HAP-1 (cell line): ENCODE results near the gene CSF1R.
A peak's percentile ranks its signal among the peaks of the same experiment; 100 is the strongest.

Experiments used
- DNase-seq, 2 experiments: peaks; one replicate each; pipeline ENCODE4 v3.0.0-alpha.2; 2016 to 2020; ENCODE audit warnings: low spot score in 2 of 2
- H3K27me3 ChIP-seq: fragments of 250-450 bp; sonication (Bioruptor Pico); 2 replicates; pipeline ENCODE4 v1.5.1; 2020; ENCODE audit warnings: low read depth, mild to moderate bottlenecking, moderate library complexity
- H3K36me3 ChIP-seq: fragments of 250-450 bp; sonication (Bioruptor Pico); replicated peaks from 2 replicates; pipeline ENCODE4 v1.5.1; 2020; ENCODE audit warnings: mild to moderate bottlenecking
- H3K4me1 ChIP-seq: fragments of 250-450 bp; sonication (Bioruptor Pico); 2 replicates; pipeline ENCODE4 v1.5.1; 2020; ENCODE audit warnings: mild to moderate bottlenecking
- H3K4me3 ChIP-seq: fragments of 250-450 bp; sonication (Bioruptor Pico); 2 replicates; pipeline ENCODE4 v1.5.1; 2020; ENCODE audit warnings: mild to moderate bottlenecking, moderate library complexity
- H3K9me3 ChIP-seq: fragments of 250-450 bp; sonication (Bioruptor Pico); 2 replicates; pipeline ENCODE4 v1.5.1; 2020; ENCODE audit warnings: mild to moderate bottlenecking, moderate library complexity
- in situ Hi-C: fragments of 300-500 bp; cut with MboI; formaldehyde crosslinking; loops from 3 replicates; pipeline ENCODE4 v1.14.3; 2020; ENCODE audit warnings: low sequenced_read_pairs, inconsistent platforms, mixed read lengths

The CSF1R gene

DNA sequence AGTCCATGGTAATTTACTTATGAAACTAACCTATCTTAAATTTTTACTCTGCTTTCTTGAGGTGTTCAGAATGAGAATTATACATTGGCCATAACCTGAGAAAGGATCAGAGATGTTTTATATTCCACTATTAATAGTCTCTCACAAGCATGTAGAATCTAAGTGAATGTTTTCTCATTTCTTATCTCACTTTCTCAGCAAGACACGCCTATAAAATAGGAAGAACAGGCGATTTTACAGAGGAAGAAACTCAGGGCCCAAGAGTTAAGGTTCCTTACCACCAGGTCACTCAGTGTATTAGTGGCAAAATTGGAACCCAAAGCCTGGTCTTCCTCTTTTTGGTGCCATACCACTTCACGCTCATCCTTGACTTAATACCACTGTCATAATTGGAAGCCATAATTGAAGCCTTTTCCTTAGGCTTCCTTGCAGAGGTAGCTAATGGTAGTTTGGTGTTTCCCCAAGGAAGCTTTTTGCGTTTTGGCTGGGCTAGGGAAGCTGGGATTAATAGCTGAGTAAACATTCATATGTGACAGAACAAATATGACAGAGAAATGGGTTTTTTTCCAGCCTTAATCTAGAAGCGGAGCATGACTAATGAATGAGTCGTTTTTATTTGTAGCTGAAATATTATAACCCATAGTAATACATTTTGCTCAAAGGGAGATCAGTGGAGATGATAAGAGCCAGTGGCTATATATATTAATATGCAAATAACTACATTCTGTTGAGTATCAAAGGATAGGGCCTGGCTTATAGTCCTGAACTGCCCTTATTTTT is 68.9 kb downstream of the CSF1R start:
- Histone ChIP-seq H3K4me1 (peaks cover 3% of the 10 kb centered on the region; the same call in 1 of the 2 replicates), H3K9me3 (no peaks in the 10 kb centered on the region), H3K36me3 (peaks cover 64% of the 10 kb centered on the region), H3K27me3 (no peaks in the 10 kb centered on the region), H3K4me3 (no peak overlapping the region)
- in situ Hi-C loops, result no loop called here
- DNase-seq, result peak in 1 of 2 experiments; percentile 11

DNA sequence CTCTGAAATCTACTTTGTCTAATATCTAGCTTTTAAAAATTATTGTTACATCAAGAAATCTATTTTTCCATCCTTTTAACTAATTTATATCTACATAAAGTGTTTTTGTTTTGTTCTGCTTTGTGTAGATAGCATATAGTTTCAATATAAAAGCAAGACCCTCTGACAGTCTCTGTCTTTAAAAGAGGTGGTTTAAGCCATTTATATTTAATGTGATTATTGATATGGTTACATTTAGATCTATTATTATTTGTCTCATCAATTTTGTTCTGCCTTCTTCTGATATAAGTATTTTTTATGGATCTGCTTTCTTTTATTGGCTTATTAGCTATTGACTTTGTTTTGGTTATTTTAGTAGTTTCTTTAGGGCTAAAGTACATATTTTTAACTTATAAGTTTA is 69.8 kb downstream of the CSF1R start:
- Histone ChIP-seq H3K27me3 (no peaks in the 10 kb centered on the region), H3K4me1 (peaks cover 3% of the 10 kb centered on the region; the same call in 1 of the 2 replicates), H3K4me3 (no peak overlapping the region), H3K9me3 (no peaks in the 10 kb centered on the region), H3K36me3 (peaks cover 64% of the 10 kb centered on the region)
- in situ Hi-C loops, result no loop called here
- DNase-seq, result no peak

DNA sequence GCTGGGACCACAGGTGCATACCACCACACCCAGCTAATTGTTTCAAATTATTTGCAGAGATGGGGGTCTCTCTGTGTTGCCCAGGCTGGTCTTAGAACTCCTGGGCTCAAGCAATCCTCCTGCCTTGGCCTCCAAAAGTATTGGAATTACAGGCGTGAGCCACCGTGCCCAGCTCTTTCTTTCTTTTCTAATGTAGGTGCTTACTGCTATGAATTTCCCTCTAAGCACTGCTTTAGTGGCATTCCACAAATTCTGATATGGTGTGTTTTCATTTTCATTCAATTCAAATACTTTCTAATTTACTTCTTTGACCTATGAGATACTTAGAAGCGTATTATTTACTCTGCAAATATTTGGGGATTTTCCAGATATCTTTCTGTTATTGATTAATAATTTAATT is 70.9 kb downstream of the CSF1R start:
- in situ Hi-C loops, result no loop called here
- no peaks in the 10 kb centered on the region for H3K27me3 ChIP-seq
- H3K4me1 ChIP-seq, result peaks cover 3% of the 10 kb centered on the region; the same call in 1 of the 2 replicates
- H3K36me3 ChIP-seq, result peaks cover 65% of the 10 kb centered on the region
- H3K4me3 ChIP-seq, result no peak overlapping the region
- H3K9me3 ChIP-seq, result no peaks in the 10 kb centered on the region
- DNase-seq, result no peak

DNA sequence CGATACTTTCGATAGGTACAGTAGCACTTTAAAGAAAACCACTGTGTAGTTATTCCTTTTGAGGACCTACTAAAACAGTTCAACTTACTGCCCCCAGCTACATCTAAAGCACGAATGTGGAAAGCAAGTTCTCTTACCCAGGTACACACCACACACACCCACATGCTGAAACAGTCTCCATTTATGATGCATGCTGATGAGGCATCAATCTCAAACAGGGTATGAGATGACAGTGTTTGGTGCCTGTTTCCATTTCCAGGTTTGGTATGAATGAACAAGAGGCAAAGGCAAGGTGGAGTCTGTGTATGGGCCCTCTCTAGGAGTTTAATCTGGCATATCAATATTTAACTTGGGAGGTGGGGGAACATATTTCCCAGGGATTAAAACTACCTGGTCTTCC is 71.9 kb downstream of the CSF1R start:
- H3K27me3 ChIP-seq, result no peaks in the 10 kb centered on the region
- peaks cover 3% of the 10 kb centered on the region; the same call in 1 of the 2 replicates for H3K4me1 ChIP-seq
- no peak overlapping the region for H3K4me3 ChIP-seq
- peaks cover 64% of the 10 kb centered on the region for H3K36me3 ChIP-seq
- in situ Hi-C loops, result no loop called here
- DNase-seq, result no peak
- H3K9me3 ChIP-seq, result no peaks in the 10 kb centered on the region

DNA sequence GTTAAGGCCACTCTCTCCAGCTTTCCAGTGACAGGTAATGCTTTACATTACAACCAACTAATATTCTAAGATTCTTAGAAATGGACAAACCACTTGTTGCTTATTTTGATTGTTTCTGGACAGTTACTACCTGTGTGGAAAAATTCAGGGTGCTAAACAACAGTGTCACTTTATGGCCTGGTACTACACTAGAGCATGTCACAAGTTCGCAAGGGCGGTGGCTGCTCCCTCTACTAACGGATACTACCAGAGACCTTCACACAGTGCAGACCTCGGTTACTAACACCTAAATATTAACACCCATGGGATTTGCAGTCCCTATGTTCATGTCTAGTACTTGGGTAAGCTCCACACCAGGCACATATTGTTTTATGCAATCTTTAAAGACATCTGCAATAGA is 72.4 kb downstream of the CSF1R start:
- Histone ChIP-seq H3K27me3 (no peaks in the 10 kb centered on the region), H3K36me3 (peaks cover 65% of the 10 kb centered on the region), H3K4me1 (peaks cover 3% of the 10 kb centered on the region; the same call in 1 of the 2 replicates), H3K4me3 (no peak overlapping the region), H3K9me3 (no peaks in the 10 kb centered on the region)
- DNase-seq, result no peak
- in situ Hi-C loops, result no loop called here

DNA sequence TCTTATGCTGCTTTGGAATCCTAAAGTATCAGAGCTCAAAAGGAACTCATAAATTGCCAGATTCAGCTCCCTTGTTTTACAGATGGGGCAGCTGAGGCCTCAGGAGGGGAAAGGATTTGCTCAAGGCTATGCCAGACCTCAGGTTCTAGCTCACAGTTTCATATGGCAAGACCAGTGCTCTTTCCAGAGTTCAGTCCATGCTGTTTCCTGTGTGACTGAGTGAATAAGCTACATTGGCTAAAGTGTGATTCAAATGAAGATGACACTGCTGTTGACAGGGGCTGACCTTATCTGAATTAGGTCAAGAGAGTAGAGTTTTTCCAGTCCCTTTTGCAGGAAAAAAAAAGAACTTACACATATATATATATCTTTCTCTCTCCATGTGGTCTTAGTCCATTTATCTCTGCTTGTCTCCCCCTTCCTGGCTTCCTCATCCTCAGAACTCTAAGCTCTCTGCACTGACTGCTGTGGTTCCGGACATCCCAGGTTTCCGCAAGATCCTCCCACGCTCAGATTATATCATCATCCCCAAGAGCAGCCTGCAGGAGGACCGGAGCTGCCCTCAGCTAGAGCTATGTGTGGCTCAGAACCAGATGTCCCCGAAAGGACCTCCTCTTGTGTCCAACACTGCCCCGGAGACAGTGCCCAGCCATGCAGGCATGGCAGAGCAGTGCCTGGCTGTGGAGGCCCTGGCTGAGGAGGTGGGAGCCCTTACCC is 76.5 kb downstream of the CSF1R start:
- no peak for DNase-seq
- Histone ChIP-seq H3K27me3 (no peaks in the 10 kb centered on the region), H3K4me1 (no peaks in the 10 kb centered on the region), H3K36me3 (peaks cover 93% of the 10 kb centered on the region), H3K9me3 (no peaks in the 10 kb centered on the region), H3K4me3 (no peak overlapping the region)
- in situ Hi-C loops, result no loop called here

DNA sequence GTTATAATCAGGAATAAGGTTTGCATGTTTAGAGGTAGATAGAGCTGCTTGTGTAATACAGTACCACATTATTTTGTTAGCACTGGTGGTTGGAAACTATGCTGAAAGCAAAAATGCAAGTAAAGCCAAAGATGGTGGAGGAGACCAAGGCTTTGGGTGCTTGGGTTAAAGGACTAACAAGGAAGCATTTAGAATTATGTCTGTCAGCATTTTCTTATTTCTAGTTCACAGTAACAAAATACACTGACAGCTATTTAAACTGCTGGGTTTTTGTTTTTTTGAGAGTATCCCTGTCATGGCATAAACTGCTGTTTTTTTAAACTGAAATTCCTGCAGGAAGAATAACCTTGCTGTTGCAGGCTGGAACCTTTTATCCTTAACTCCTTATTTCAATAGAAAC is 79.3 kb downstream of the CSF1R start:
- no peaks in the 10 kb centered on the region for H3K9me3 ChIP-seq
- peaks cover 5% of the 10 kb centered on the region for H3K4me1 ChIP-seq
- H3K36me3 ChIP-seq, result peaks cover 71% of the 10 kb centered on the region
- no peak for DNase-seq
- no peaks in the 10 kb centered on the region for H3K27me3 ChIP-seq
- no peak overlapping the region for H3K4me3 ChIP-seq
- in situ Hi-C loops, result no loop called here

DNA sequence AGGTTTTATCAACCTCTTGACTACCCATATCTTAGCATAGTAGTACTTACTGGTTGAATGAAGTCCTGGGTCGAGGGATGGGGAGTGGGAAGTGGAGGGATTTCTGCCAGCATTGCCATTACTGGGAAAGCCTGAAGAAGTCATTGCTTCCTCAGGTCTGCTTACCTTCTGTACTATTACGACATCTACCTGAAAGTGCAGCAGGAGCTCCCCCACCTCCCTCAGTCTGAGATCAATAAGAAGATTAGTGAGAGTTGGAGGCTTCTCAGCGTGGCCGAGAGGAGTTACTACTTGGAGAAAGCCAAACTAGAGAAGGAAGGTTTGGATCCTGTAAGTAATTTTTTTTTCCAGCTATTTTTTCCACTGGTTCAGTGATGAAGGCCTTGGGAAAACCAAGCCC is 80.0 kb downstream of the CSF1R start:
- Histone ChIP-seq H3K36me3 (peaks cover 67% of the 10 kb centered on the region), H3K4me1 (peaks cover 8% of the 10 kb centered on the region), H3K4me3 (no peak overlapping the region), H3K9me3 (no peaks in the 10 kb centered on the region), H3K27me3 (no peaks in the 10 kb centered on the region)
- no peak for DNase-seq
- in situ Hi-C loops, result no loop called here
